ENCODE measurements around the gene PSMD14.

PSMD14 gene

DNA sequence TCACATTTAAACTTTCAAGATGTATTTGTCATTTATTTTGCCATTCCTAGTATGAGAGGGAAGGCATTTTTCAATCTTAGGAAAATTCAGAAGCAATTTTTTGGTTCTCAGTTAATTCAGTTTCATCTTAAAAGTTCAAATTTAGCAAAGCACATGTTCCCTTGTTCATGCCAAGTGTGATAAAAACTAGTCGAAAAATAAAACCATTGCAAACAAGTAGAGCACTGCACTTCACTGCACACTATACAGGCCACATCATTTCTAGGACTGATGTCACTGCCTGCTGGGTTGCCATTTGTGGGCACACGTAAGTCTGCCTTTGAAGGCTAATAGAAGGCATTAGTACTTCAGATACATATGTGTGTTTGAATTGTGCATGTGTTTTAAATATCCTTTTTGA is 122.2 kb downstream of the PSMD14 start:
- DNase-seq (ENCODE audit: insufficient read length, low spot score) (no peak), FAIRE-seq (no peak)

DNA sequence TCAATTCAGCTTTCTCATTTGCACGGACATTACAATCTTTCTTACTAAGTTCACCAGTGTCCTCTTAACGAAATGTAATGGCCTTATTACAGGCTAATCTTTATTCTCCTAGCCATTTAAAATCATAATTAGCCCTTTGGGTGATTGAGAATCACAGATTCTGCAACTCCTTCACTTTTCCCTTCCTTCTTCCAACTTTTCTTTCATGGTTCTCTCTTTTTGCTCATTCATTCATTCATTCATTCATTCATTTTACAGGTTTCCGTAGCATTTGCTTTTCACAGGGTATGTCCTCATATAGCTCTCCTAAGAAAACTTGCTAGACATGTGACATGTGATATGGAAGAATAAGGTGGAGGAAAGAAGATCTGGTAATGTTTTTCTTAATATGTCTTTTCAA is 123.9 kb downstream of the PSMD14 start:
- FAIRE-seq, result no peak
- DNase-seq (ENCODE audit: insufficient read length, low spot score), result no peak

DNA sequence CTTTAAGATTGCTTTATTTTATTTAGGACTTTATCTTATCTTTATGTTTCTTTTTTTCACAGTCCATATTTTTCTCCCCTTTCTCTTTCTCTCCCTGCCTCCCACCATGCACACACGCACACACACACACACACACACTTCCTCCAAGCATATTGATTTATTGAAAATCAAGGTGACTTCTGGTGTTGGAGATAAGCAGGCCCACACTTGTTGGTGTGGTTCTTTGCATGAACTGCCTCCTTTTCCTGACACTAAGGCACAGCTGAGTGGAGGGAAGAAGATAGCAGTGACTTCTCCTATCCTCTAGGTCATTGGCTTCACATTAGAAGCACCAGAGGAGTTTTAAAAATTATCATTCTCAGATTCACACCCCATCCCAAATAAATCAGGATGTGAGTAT is 125.9 kb downstream of the PSMD14 start:
- FAIRE-seq (no peak), DNase-seq (ENCODE audit: insufficient read length, low spot score) (no peak)

DNA sequence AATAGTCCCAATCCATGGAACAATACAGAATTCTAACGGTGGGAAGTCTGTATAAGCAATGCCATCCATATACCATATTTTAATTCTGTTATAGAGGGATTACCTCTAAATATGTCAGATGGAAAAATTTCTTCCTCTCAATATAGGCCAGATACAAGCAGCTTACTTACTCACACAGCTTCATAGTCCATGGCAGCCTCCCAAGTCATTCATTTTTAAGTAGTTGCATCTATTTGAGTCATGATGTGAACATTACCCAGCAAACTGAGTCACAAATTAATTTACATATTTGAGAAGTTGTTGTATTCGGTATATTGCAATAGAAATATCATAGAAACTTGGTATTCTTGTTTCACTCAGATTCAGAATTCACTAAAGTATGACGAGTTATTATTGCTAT is 128.2 kb downstream of the PSMD14 start:
- no peak for FAIRE-seq

DNA sequence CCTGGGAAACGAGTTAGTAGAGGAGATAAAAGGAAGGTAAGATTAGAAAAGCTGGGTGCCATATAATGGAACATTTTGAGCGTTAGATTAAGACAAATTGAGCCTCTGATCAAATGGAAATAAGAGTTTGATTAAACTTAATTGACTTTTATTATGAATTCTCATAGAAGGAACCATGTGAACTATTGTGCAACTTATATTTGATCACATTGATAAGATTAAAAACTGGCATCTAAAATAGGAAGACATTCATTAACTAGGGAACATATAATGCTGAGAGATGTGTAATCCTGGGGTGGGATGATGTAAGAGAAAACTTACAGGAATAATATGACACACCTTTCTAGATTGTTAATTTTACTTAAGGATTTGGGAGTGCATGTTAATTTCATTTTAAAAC is 130.4 kb downstream of the PSMD14 start:
- FAIRE-seq (no peak), DNase-seq (ENCODE audit: insufficient read length, low spot score) (no peak)

More for the DNA sequence above, 128.2 kb downstream of the PSMD14 start:
- DNase-seq (ENCODE audit: insufficient read length, low spot score), result no peak

DNA sequence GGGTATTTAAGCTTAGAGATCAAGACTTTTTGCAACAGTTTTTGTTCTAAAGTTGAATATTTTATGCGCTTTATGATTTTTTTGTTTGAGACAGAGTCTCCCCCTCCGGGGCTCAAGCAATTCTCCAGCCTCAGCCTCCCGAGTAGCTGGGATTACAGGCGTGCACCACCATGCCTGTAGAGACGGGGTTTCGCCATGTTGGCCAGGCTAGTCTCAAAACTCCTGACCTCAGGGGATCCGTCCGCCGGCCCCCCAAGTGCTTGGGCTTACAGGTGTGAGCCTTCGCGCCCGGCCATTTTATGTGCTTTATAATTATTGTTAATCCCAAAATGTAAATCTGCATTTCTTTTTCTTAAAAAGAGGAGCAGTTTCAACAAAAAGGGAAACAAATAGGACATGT is 136.9 kb downstream of the PSMD14 start:
- DNase-seq (ENCODE audit: insufficient read length, low spot score) (no peak), FAIRE-seq (no peak)

DNA sequence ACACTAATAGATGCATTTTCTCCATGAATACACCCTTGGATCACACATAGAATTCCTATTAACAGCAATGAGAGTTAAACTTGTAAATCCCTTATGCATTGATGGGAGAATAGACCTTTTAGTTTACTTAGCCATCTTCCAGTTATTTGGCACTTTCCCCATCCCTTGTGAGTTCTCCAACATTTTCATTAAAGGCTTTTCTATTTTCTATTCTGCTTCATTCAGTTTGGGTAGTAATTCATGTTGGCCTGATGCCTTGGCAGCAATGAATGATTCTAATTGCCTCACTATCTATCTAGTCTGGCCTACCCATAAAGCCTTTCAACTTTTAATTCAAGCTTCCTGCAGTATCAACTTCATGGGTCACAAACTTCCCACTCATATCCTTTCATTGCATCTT is 140.2 kb downstream of the PSMD14 start:
- no peak for FAIRE-seq
- no peak for DNase-seq (ENCODE audit: insufficient read length, low spot score)
